Naive thymus-derived CD4-positive, alpha-beta T cell (primary cell): ENCODE measurements around the gene RNF126. TPM values are rescaled to one million over a fixed set of nuclear protein-coding genes. Genes with fewer than 3 reads are reported as not detected.

Source experiments
- ATAC-seq: fragments of 150-1000 bp; cut with Tn5 transposase; 2 replicates; pipeline ENCODE4 v1.10.0; 2021; ENCODE audit warnings: mild to moderate bottlenecking, moderate library complexity
- CTCF ChIA-PET: fragments of 350-600 bp; sonication (Branson Sonifier 250); formaldehyde crosslinking; loops from one replicate; lab custom pipeline; 2021; ENCODE audit warnings: antibody characterized with exemption; lab: Charles Lee
- POLR2A ChIA-PET: fragments of 350-600 bp; sonication (Branson Sonifier 250); formaldehyde crosslinking; loops from one replicate; lab custom pipeline; 2021; ENCODE audit warnings: antibody characterized with exemption, inconsistent platforms; lab: Charles Lee
- DNase-seq, 9 donors: peaks; one replicate each; pipeline versions ENCODE4 v3.0.0 to v3.0.0-alpha.2; 2020 to 2022; ENCODE audit warnings: mixed read lengths in 1 of 9
- H3K27ac ChIP-seq: one replicate; pipeline ENCODE4 v1.7.0; 2013; ENCODE audit warnings: mild to moderate bottlenecking, low read depth, low read length, moderate library complexity
- H3K27me3 ChIP-seq, 2 donors: one replicate each; pipeline ENCODE4 v1.7.0; 2013; ENCODE audit warnings: low read length in 2 of 2, mild to moderate bottlenecking in 2 of 2, moderate library complexity in 2 of 2; ENCODE audit not compliant: control insufficient read depth in 2 of 2, insufficient read depth in 2 of 2
- H3K36me3 ChIP-seq, 3 experiments: 1 replicate in 2 of 3; 2 replicates in 1 of 3; pipeline ENCODE4 v1.7.0; 2013; ENCODE audit warnings: low read length in 3 of 3, mild to moderate bottlenecking in 3 of 3, moderate library complexity in 1 of 3; ENCODE audit not compliant: insufficient read depth in 3 of 3, control insufficient read depth in 2 of 3
- H3K4me1 ChIP-seq, 2 donors: one replicate each; pipeline ENCODE4 v1.7.0; 2013; ENCODE audit warnings: low read length in 2 of 2, mild to moderate bottlenecking in 2 of 2, moderate library complexity in 1 of 2; ENCODE audit not compliant: control insufficient read depth in 2 of 2, insufficient read depth in 2 of 2
- H3K4me3 ChIP-seq: 2 replicates; pipeline ENCODE4 v1.7.0; 2013; ENCODE audit warnings: mild to moderate bottlenecking, low read length
- H3K9me3 ChIP-seq, 3 experiments: 1 replicate in 2 of 3; 2 replicates in 1 of 3; pipeline ENCODE4 v1.7.0; 2013; ENCODE audit warnings: low read length in 3 of 3; ENCODE audit not compliant: control insufficient read depth in 2 of 3
- H3K27ac Mint-ChIP-seq, 9 donors: one replicate each; pipeline ENCODE4 v1.8.0; 2020 to 2022; ENCODE audit warnings: mixed read lengths in 9 of 9, mild to moderate bottlenecking in 8 of 9, moderate library complexity in 5 of 9, inconsistent platforms in 2 of 9
- H3K27me3 Mint-ChIP-seq, 5 donors: one replicate each; pipeline ENCODE4 v1.8.0; 2021 to 2022; ENCODE audit warnings: mixed read lengths in 5 of 5, mild to moderate bottlenecking in 1 of 5
- H3K36me3 Mint-ChIP-seq, 5 donors: one replicate each; pipeline ENCODE4 v1.8.0; 2020 to 2022; ENCODE audit warnings: mixed read lengths in 5 of 5, mild to moderate bottlenecking in 3 of 5, inconsistent platforms in 1 of 5
- H3K4me1 Mint-ChIP-seq, 7 donors: one replicate each; pipeline ENCODE4 v1.8.0; 2020 to 2022; ENCODE audit warnings: mixed read lengths in 7 of 7, mild to moderate bottlenecking in 3 of 7, inconsistent platforms in 1 of 7
- H3K4me3 Mint-ChIP-seq, 10 donors: one replicate each; pipeline ENCODE4 v1.8.0; 2020 to 2022; ENCODE audit warnings: mild to moderate bottlenecking in 10 of 10, mixed read lengths in 10 of 10, moderate library complexity in 6 of 10, inconsistent platforms in 2 of 10
- H3K9me3 Mint-ChIP-seq, 11 donors: one replicate each; pipeline ENCODE4 v1.8.0; 2020 to 2022; ENCODE audit warnings: mixed read lengths in 11 of 11, mild to moderate bottlenecking in 4 of 11, inconsistent platforms in 1 of 11, moderate library complexity in 1 of 11
- intact Hi-C, 2 donors: fragments of 100-400 bp; cut with micrococcal nuclease; formaldehyde crosslinking; loops; one replicate each; pipeline ENCODE4 v1.15.1; 2023
- polyA plus RNA-seq, 2 donors: library from polyadenylated mRNA; unstranded; fragments of 300-500 nt; fragmentation: Illumina TruSeq; gene quantifications; one replicate each; pipeline ENCODE4 v1.2.3, GENCODE V29; 2021
- total RNA-seq, 6 experiments: library from RNA in 5 of 6; stranded (reverse) in 5 of 6; gene quantifications; 1 replicate in 5 of 6; 2 replicates in 1 of 6; pipeline ENCODE4 v1.2.3 and lab custom pipeline; 2021 to 2026

The RNF126 gene
- total and polyA plus RNA-seq, 7 experiments from 2014 or later, result 55.3 to 110 (median 96.0) TPM

- Mint-ChIP-seq H3K4me3 (peak overlapping the region in 1 of 10 donors; percentile 16), H3K27ac (no peak overlapping the region)
- POLR2A ChIA-PET, result interaction anchor here (0.5 kb wide), 1 partner anchor 67 kb away, joined by 3 read pairs; no protein-coding TSS in a partner anchor
Measured at GRCh38 chr19:640161-640558, 22.9 kb downstream of the RNF126 start.

GRCh38 chr19:639253-640160 is 23.5 kb downstream of the RNF126 start, which contains the start of gene FGF22:
Gene FGF22, plus strand, starts transcription at chr19:639879. Its CDS starts 47 bp downstream, at chr19:639926.
- peaks cover 0 to 3% (median 0%) of the 10 kb centered on the region in 5 donors for H3K27me3 Mint-ChIP-seq
- H3K4me1 ChIP-seq, result peaks cover 10 to 15% of the 10 kb centered on the region in 2 donors
- peak within 1 kb of the TSS; percentile 64 for H3K27ac ChIP-seq
- peak; percentile 97 for ATAC-seq
- H3K27ac Mint-ChIP-seq, result peak within 1 kb of the TSS; percentile 78 to 95 (median 89)
- intact Hi-C loops, result loop anchor here (1.0 kb wide), 3 partner anchors 22 to 108 kb away; partner anchors contain the start of gene CDC34 (in 1 of the 2)
- CTCF ChIA-PET, result no interaction called here
- H3K9me3 ChIP-seq, result no peaks in the 10 kb centered on the region
- H3K4me1 Mint-ChIP-seq, result peaks cover 5 to 13% (median 6%) of the 10 kb centered on the region in 7 donors
- H3K4me3 ChIP-seq, result peak within 1 kb of the TSS; percentile 55
- H3K9me3 Mint-ChIP-seq, result no peaks in the 10 kb centered on the region
- peak; percentile 84 to 95 (median 91) for DNase-seq
- H3K36me3 Mint-ChIP-seq, result no peaks in the 10 kb centered on the region
- POLR2A ChIA-PET, result interaction anchor here (0.5 kb wide), 1 partner anchor 68 kb away, joined by 3 read pairs; no protein-coding TSS in a partner anchor
- peaks cover 0 to 6% (median 0%) of the 10 kb centered on the region in 3 experiments for H3K36me3 ChIP-seq
- H3K4me3 Mint-ChIP-seq, result peak within 1 kb of the TSS; percentile 76 to 92 (median 84)
- no peaks in the 10 kb centered on the region for H3K27me3 ChIP-seq

More at GRCh38 chr19:640161-640558, 22.9 kb downstream of the RNF126 start:
- ATAC-seq (no peak), DNase-seq (no peak)
- peaks cover 0 to 3% (median 0%) of the 10 kb centered on the region in 5 donors for H3K27me3 Mint-ChIP-seq
- CTCF ChIA-PET, result no interaction called here
- intact Hi-C loops, result no loop called here
- Histone ChIP-seq H3K27ac (peak overlapping the region; percentile 45), H3K36me3 (peaks cover 0 to 12% (median 0%) of the 10 kb centered on the region in 3 experiments), H3K9me3 (no peaks in the 10 kb centered on the region), H3K4me3 (no peak overlapping the region), H3K27me3 (no peaks in the 10 kb centered on the region), H3K4me1 (peaks cover 10 to 15% of the 10 kb centered on the region in 2 donors)
- H3K4me1 Mint-ChIP-seq, result peaks cover 5 to 13% (median 6%) of the 10 kb centered on the region in 7 donors
- no peaks in the 10 kb centered on the region for H3K36me3 Mint-ChIP-seq
- H3K9me3 Mint-ChIP-seq, result no peaks in the 10 kb centered on the region

GRCh38 chr19:638906-639252 is 24.1 kb downstream of the RNF126 start:
- H3K4me1 ChIP-seq, result peaks cover 15 to 17% of the 10 kb centered on the region in 2 donors
- Mint-ChIP-seq H3K4me3 (peak overlapping the region; percentile 76 to 92 (median 84)), H3K9me3 (no peaks in the 10 kb centered on the region), H3K36me3 (no peaks in the 10 kb centered on the region), H3K27ac (peak overlapping the region in 5 of 9 donors; percentile 84 to 95 (median 89)), H3K4me1 (peaks cover 8 to 18% (median 10%) of the 10 kb centered on the region in 7 donors), H3K27me3 (peaks cover 0 to 3% (median 0%) of the 10 kb centered on the region in 5 donors)
- H3K27ac ChIP-seq, result peak overlapping the region; percentile 64
- H3K27me3 ChIP-seq, result no peaks in the 10 kb centered on the region
- ChIA-PET CTCF (no interaction called here), POLR2A (interaction anchor here (0.6 kb wide), 1 partner anchor 10 kb away, joined by 3 read pairs; no protein-coding TSS in a partner anchor)
- ATAC-seq, result no peak
- intact Hi-C loops, result loop anchor here (1.0 kb wide), 3 partner anchors 22 to 108 kb away; partner anchors contain the start of gene CDC34 (in 1 of the 2)
- no peaks in the 10 kb centered on the region for H3K9me3 ChIP-seq
- peak overlapping the region; percentile 55 for H3K4me3 ChIP-seq
- DNase-seq, result no peak
- no peaks in the 10 kb centered on the region for H3K36me3 ChIP-seq

GRCh38 chr19:634975-635652 is 27.9 kb downstream of the RNF126 start:
- H3K4me1 Mint-ChIP-seq, result peaks cover 13 to 35% (median 25%) of the 10 kb centered on the region in 7 donors
- peaks cover 0 to 2% (median 0%) of the 10 kb centered on the region in 11 donors for H3K9me3 Mint-ChIP-seq
- ATAC-seq (no peak), DNase-seq (no peak)
- Histone ChIP-seq H3K4me3 (no peak overlapping the region), H3K9me3 (no peaks in the 10 kb centered on the region), H3K4me1 (peaks cover 16 to 25% of the 10 kb centered on the region in 2 donors), H3K36me3 (peaks cover 0 to 11% (median 0%) of the 10 kb centered on the region in 3 experiments), H3K27ac (no peak overlapping the region), H3K27me3 (no peaks in the 10 kb centered on the region)
- H3K4me3 Mint-ChIP-seq, result peak overlapping the region in 2 of 10 donors; percentile 45 to 48
- peak overlapping the region in 1 of 9 donors; percentile 62 for H3K27ac Mint-ChIP-seq
- peaks cover 0 to 3% (median 0%) of the 10 kb centered on the region in 5 donors for H3K36me3 Mint-ChIP-seq
- peaks cover 0 to 3% (median 0%) of the 10 kb centered on the region in 5 donors for H3K27me3 Mint-ChIP-seq
- POLR2A ChIA-PET, result interaction anchor here (0.6 to 1.2 kb wide), 2 partner anchors 21 to 122 kb away, joined by 3 read pairs; no protein-coding TSS in a partner anchor
- intact Hi-C loops, result no loop called here
- CTCF ChIA-PET, result interaction anchor here (0.7 to 1.0 kb wide), 2 partner anchors 22 to 25 kb away, joined by 3 to 4 read pairs; no protein-coding TSS in a partner anchor

- H3K4me1 ChIP-seq, result peaks cover 11 to 20% of the 10 kb centered on the region in 2 donors
- H3K27ac Mint-ChIP-seq, result peak overlapping the region; percentile 88 to 97 (median 92)
- no peaks in the 10 kb centered on the region for H3K9me3 ChIP-seq
- H3K36me3 Mint-ChIP-seq, result peaks cover 0 to 4% (median 2%) of the 10 kb centered on the region in 5 donors
- ATAC-seq (no peak), DNase-seq (no peak)
- peaks cover 11 to 35% (median 22%) of the 10 kb centered on the region in 7 donors for H3K4me1 Mint-ChIP-seq
- POLR2A ChIA-PET, result interaction anchor here (0.6 to 2.5 kb wide), 9 partner anchors 22 to 957 kb away, joined by 3 to 18 read pairs (median 3); partner anchors contain the start of genes CDC34 and RNF126
- peak overlapping the region; percentile 91 for H3K4me3 ChIP-seq
- intact Hi-C loops, result loop anchor here (1.0 to 2.0 kb wide), 10 partner anchors 23 to 163 kb away; partner anchors contain the start of genes BSG (in 2 of the 2), PTBP1 (in 2 of the 2), CDC34 (in 1 of the 2) and HCN2 (in 1 of the 2)
- H3K4me3 Mint-ChIP-seq, result peak overlapping the region; percentile 92 to 99 (median 97)
- H3K9me3 Mint-ChIP-seq, result peaks cover 0 to 2% (median 0%) of the 10 kb centered on the region in 11 donors
- peak overlapping the region; percentile 78 for H3K27ac ChIP-seq
- CTCF ChIA-PET, result interaction anchor here (1.0 kb wide), 1 partner anchor 23 kb away, joined by 3 read pairs; no protein-coding TSS in a partner anchor
- H3K36me3 ChIP-seq, result peaks cover 0 to 19% (median 3%) of the 10 kb centered on the region in 3 experiments
- H3K27me3 Mint-ChIP-seq, result no peaks in the 10 kb centered on the region
- H3K27me3 ChIP-seq, result no peaks in the 10 kb centered on the region
Measured at GRCh38 chr19:633786-634639, 29.0 kb downstream of the RNF126 start.
